HFF-Myc (cell line): Measurements from ENCODE around the gene MALRD1.

ENCODE experiments used
- DNase-seq: peaks from one replicate; pipeline ENCODE4 v3.0.0-alpha.2; 2011; ENCODE audit warnings: low read depth; ENCODE audit errors: extremely low read depth
- H3K4me3 ChIP-seq: replicated peaks from 2 replicates; pipeline ENCODE4 v1.5.1; 2011; ENCODE audit warnings: low read depth, mild to moderate bottlenecking, control low read depth, low read length
- TF ChIP-seq, protein P1 (sequence below): IDR thresholded peaks from 2 replicates; pipeline ENCODE4 v1.5.1; 2012; ENCODE audit warnings: mild to moderate bottlenecking, low read depth, low read length, control low read depth; ENCODE audit errors: missing control alignments

Gene MALRD1

DNA sequence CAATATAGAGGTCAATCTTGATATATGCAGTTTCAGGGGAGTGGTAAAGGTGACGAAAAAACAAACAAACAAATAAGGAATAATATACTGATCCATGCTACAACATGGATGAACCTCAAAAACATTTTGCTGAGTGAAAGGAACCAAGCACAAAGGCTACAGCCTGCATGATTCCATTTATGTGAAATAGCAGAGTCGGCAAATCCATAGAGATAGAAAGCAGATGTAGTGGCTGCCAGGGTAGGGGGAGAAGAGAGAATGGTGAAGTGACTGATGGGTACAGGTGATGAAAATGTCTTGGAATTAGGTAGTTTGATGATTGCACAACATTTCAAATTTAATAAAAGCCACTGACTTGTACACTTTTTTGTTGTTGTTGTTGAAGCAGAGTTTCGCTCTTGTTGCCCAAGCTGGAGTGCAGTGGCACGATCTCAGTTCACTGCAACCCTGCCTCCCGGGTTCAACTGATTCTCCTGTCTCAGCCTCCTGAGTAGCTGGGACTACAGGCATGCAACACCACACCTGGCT, 71.8 kb downstream of the MALRD1 start:
- no peak for DNase-seq
- H3K4me3 ChIP-seq, result no peak overlapping the region
- TF ChIP-seq, protein P1, sequence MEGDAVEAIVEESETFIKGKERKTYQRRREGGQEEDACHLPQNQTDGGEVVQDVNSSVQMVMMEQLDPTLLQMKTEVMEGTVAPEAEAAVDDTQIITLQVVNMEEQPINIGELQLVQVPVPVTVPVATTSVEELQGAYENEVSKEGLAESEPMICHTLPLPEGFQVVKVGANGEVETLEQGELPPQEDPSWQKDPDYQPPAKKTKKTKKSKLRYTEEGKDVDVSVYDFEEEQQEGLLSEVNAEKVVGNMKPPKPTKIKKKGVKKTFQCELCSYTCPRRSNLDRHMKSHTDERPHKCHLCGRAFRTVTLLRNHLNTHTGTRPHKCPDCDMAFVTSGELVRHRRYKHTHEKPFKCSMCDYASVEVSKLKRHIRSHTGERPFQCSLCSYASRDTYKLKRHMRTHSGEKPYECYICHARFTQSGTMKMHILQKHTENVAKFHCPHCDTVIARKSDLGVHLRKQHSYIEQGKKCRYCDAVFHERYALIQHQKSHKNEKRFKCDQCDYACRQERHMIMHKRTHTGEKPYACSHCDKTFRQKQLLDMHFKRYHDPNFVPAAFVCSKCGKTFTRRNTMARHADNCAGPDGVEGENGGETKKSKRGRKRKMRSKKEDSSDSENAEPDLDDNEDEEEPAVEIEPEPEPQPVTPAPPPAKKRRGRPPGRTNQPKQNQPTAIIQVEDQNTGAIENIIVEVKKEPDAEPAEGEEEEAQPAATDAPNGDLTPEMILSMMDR, result no peak

DNA sequence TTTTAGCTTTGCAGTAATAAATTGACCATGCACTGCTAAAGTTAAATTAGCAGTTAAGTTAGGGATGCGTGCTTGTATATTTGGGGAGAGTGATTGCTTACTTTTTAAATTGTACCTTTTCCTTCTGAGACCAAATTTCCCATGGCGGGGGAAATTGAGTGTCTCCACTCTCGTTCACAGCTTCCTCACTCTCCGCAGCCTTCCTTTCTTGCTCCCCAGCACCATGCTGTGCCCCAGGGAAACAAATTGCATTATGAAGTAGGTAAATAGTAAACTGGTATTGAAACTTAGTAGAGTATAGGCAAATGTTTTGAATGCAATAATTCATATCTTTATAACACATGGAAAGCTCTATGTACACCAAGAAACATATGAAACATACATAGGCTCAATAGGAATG, 85.4 kb downstream of the MALRD1 start:
- DNase-seq, result no peak
- no peak overlapping the region for H3K4me3 ChIP-seq
- TF ChIP-seq, protein P1, result no peak

DNA sequence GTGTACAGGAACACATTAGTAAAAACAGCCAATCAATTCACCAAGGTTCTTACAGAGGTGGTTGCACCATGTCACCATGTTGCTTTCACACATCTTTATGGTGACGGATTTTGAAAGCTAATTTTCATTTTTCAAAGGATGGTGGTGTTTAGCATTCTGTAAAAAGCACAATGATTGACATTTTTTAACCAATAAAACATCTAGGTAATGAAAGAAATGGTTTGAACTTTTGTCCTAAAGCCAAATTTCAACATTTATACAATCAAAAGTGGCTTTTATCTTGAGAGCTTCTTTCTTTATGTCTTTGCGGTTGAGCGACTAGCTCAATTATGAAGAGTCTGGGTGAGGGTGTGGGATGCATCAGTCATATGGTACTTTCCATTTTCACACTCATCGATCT, 94.4 kb downstream of the MALRD1 start:
- TF ChIP-seq, protein P1, result no peak

DNA sequence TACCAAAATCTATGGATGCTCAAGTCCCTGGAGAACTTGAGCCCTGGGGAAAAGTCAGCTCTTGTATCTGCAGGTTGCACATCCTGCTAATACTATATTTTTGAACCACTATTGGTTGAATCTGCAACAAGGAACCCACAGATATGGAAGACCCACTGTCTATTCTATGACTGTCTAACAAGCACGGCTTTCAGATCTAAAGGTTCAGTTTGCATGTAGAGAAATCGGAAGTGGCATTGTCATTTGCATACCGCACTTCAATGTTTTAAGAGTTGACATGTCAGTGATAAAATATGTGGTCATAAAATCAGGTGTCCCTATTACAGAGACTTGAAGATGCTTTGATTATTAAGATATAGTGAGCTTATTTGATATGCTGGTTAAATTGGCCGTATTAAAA, 95.6 kb downstream of the MALRD1 start:
- DNase-seq, result no peak
- TF ChIP-seq, protein P1, result no peak
- no peak overlapping the region for H3K4me3 ChIP-seq

More for the DNA sequence above, 94.4 kb downstream of the MALRD1 start:
- H3K4me3 ChIP-seq, result no peak overlapping the region
- DNase-seq, result no peak

DNA sequence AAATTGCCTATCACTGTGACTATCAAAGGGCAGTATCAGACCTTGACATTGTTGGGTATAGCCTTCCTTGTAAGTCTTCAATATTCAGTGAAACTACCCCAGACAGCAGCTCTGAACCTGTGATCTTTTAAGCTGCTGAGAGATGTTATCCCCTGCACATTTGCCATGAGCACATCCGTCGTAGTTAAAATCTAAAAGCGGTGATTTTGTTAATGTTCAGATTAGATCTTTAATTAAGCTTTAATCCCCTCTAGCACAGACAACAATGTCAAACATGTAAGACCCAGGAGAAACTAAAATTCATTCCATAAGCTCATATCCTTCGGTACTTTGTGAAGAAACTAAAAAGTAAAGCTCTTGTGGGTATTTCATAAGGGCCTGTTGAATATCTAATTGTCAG, 105.8 kb downstream of the MALRD1 start:
- no peak for DNase-seq
- TF ChIP-seq, protein P1, result no peak
- H3K4me3 ChIP-seq, result no peak overlapping the region

DNA sequence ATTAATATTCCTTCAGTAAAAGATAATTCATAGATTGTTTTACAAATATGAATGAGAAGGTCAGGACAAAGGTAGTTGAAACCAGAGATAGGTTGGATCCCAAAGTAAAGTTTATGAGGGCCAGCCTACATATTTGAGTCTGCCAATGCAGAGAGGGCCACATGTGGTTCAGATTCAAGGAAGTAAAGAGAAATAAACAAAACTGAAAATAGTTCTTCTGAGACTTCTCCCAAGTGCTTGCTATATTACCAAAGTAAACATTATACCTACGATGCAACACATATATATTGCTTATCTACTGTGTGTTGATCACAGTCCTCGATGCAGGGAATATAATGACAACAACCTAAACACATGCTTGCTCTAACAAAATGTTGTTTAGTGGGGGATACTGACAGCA, 109.8 kb downstream of the MALRD1 start:
- H3K4me3 ChIP-seq, result no peak overlapping the region
- TF ChIP-seq, protein P1, result no peak
- no peak for DNase-seq

DNA sequence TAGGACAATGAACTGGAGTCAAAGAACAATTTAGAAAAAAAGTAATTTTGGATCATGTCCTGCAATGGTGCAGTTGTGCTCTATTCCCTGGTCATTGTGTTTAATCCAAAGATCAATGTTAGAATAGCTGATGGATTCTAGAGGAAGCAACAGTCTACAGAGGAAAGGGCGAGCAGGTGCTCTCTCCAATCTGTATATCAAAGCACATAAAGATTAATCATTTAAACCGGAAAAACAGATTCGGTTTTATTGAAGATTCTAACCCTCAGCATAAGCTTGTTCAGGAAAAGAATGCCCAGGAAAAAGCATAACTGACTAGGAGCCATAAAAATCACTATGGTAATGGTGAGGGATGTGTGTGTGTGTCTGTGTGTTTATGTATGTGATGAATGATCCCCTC, 110.3 kb downstream of the MALRD1 start:
- DNase-seq, result no peak
- no peak overlapping the region for H3K4me3 ChIP-seq
- TF ChIP-seq, protein P1, result no peak
